Measurements from ENCODE around the gene PCAT6. TPM values are rescaled to one million over a fixed set of nuclear protein-coding genes. Genes with fewer than 3 reads are reported as not detected.

PCAT6 gene
- total and polyA plus RNA-seq, 9 donors: 0.22 to 2.8 (median 2.3) TPM

- under 1% methylated on average over 22 of the region's 51 CpGs for WGBS (ENCODE audit: insufficient coverage)
- H3K4me1 ChIP-seq (ENCODE audit: control insufficient read depth, insufficient read depth, low read length): peaks cover 19% of the 10 kb centered on the region
- peak overlapping the region; percentile 77 for H3K27ac ChIP-seq (ENCODE audit: low read length)
- H3K36me3 ChIP-seq (ENCODE audit: control insufficient read depth, insufficient read depth, low read length): no peaks in the 10 kb centered on the region
- DNase-seq: peak; percentile 43
- peak overlapping the region; percentile 83 for H3K4me3 ChIP-seq (ENCODE audit: low read length)
- H3K9me3 ChIP-seq (replicated peaks; ENCODE audit: control insufficient read depth, low read depth, low read length): no peaks in the 10 kb centered on the region
- peaks cover 5% of the 10 kb centered on the region for H3K27me3 ChIP-seq (ENCODE audit: control insufficient read depth, insufficient read depth, low read length)
These were observed 3.8 kb upstream of the PCAT6 start for GRCh38 chr1:202806845-202807450.

GRCh38 chr1:202807451-202807925, 3.3 kb upstream of the PCAT6 start:
- peak overlapping the region; percentile 83 for H3K4me3 ChIP-seq (ENCODE audit: low read length)
- H3K27ac ChIP-seq (ENCODE audit: low read length): peak overlapping the region; percentile 77
- DNase-seq: peak; percentile 59
- H3K36me3 ChIP-seq (ENCODE audit: control insufficient read depth, insufficient read depth, low read length): no peaks in the 10 kb centered on the region
- under 1% methylated on average over 33 of the region's 45 CpGs for WGBS (ENCODE audit: insufficient coverage)
- H3K9me3 ChIP-seq (replicated peaks; ENCODE audit: control insufficient read depth, low read depth, low read length): no peaks in the 10 kb centered on the region
- H3K4me1 ChIP-seq (ENCODE audit: control insufficient read depth, insufficient read depth, low read length): peaks cover 23% of the 10 kb centered on the region
- peaks cover 5% of the 10 kb centered on the region for H3K27me3 ChIP-seq (ENCODE audit: control insufficient read depth, insufficient read depth, low read length)

DNA sequence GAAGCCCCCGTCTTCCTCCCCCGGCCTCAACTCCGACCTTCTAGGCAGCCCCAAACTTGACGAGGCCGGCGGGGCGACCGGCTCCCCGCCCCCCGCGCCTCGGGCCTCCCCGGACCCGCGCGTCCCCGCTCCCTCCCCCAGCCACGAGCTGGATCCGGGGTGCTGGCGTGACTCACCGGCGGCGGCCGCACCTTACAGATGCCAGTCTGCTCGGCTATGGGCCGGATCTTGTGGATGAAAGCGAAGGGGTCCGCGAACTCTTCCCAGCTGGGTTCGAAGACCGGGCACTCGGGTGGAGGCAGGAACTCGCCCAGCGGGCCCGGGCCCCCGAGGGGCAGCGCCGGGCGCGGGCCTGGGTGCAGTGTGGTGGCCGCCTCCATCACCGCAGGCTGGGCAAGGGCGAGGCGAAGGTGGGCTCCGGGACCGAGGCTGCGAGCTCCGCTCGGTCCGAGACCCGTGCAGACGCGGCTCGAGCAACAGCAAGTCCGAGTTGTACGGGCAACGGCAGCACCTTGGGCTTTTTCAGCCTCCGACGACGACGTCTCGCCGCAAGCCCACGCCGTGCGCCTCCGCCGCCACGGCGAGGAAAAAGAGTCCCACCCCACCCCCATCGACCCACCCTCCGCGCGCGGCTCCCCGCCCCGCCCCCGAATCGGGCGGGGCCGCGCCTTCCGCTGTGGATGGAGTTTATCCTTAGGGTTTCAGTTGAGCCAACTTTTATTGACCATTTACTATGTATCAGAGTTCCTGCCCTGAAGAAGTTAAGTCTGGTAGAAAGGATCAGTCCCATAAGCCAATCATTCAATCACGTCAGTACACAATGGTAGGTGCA, 2.6 kb upstream of the PCAT6 start, which contains the start of gene KDM5B:
TSS of gene KDM5B (minus strand) at position 496 of the 832 bp plus-strand sequence. CDS start at position 380, 116 bp downstream.
- peaks cover 23% of the 10 kb centered on the region for H3K4me1 ChIP-seq (ENCODE audit: control insufficient read depth, insufficient read depth, low read length)
- WGBS (ENCODE audit: insufficient coverage): 0% methylated on average over 66 of the region's 84 CpGs

DNA sequence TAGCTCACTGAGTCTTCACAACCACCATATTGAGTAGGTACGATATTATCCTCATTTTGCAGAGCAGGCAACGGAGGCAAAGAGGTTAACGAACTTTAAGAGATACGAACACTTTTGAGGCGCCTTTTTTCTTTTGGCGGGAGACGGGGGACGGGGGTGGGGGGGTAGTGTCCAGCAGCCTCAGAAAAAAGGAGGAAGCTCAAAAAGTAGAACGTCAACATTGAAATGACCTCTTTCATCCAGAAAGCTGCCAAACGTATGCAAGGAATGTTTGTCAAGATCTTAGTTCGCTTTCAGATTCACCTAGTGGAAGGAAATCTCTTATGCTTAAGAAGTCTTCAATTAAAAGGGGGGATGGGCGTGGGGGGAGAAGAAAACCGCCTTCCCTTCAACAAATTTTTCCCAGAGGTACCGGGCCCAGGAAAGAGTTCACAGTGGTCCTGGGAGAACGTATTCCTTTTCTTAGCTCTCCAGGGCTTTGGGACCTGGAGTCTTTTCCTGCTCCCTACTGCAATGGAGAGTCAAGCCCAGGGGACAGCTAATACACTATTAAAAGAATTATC, 1.1 kb upstream of the PCAT6 start:
- Histone ChIP-seq H3K4me3 (ENCODE audit: low read length) (no peak overlapping the region), H3K36me3 (ENCODE audit: control insufficient read depth, insufficient read depth, low read length) (no peaks in the 10 kb centered on the region), H3K27ac (ENCODE audit: low read length) (no peak overlapping the region), H3K27me3 (ENCODE audit: control insufficient read depth, insufficient read depth, low read length) (peaks cover 5% of the 10 kb centered on the region), H3K9me3 (replicated peaks; ENCODE audit: control insufficient read depth, low read depth, low read length) (no peaks in the 10 kb centered on the region), H3K4me1 (ENCODE audit: control insufficient read depth, insufficient read depth, low read length) (peaks cover 23% of the 10 kb centered on the region)
- no peak for DNase-seq
- 30% methylated on average over 2 of the region's 15 CpGs for WGBS (ENCODE audit: insufficient coverage)

More for the DNA sequence above, 2.6 kb upstream of the PCAT6 start, which contains the start of gene KDM5B:
- H3K27ac ChIP-seq (ENCODE audit: low read length): peak within 1 kb of the TSS; percentile 77
- H3K36me3 ChIP-seq (ENCODE audit: control insufficient read depth, insufficient read depth, low read length): no peaks in the 10 kb centered on the region
- H3K4me3 ChIP-seq (ENCODE audit: low read length): peak within 1 kb of the TSS; percentile 83
- peak; percentile 88 for DNase-seq
- H3K9me3 ChIP-seq (replicated peaks; ENCODE audit: control insufficient read depth, low read depth, low read length): no peaks in the 10 kb centered on the region
- peaks cover 5% of the 10 kb centered on the region for H3K27me3 ChIP-seq (ENCODE audit: control insufficient read depth, insufficient read depth, low read length)

GRCh38 chr1:202810193-202810614, 550 bp upstream of the PCAT6 start:
- peak overlapping the region; percentile 66 for H3K4me3 ChIP-seq (ENCODE audit: low read length)
- DNase-seq: no peak
- peaks cover 23% of the 10 kb centered on the region for H3K4me1 ChIP-seq (ENCODE audit: control insufficient read depth, insufficient read depth, low read length)
- H3K9me3 ChIP-seq (replicated peaks; ENCODE audit: control insufficient read depth, low read depth, low read length): no peaks in the 10 kb centered on the region
- WGBS (ENCODE audit: insufficient coverage): no CpG with 5 or more reads among the region's 13 CpGs
- H3K27me3 ChIP-seq (ENCODE audit: control insufficient read depth, insufficient read depth, low read length): peaks cover 5% of the 10 kb centered on the region
- no peaks in the 10 kb centered on the region for H3K36me3 ChIP-seq (ENCODE audit: control insufficient read depth, insufficient read depth, low read length)
- H3K27ac ChIP-seq (ENCODE audit: low read length): peak overlapping the region; percentile 93

GRCh38 chr1:202811296-202812175, 782 bp downstream of the PCAT6 start:
- Histone ChIP-seq H3K9me3 (replicated peaks; ENCODE audit: control insufficient read depth, low read depth, low read length) (no peaks in the 10 kb centered on the region), H3K27me3 (ENCODE audit: control insufficient read depth, insufficient read depth, low read length) (peaks cover 5% of the 10 kb centered on the region), H3K36me3 (ENCODE audit: control insufficient read depth, insufficient read depth, low read length) (no peaks in the 10 kb centered on the region), H3K4me3 (ENCODE audit: low read length) (peak overlapping the region; percentile 66), H3K4me1 (ENCODE audit: control insufficient read depth, insufficient read depth, low read length) (peaks cover 19% of the 10 kb centered on the region), H3K27ac (ENCODE audit: low read length) (peak overlapping the region; percentile 93)
- WGBS (ENCODE audit: insufficient coverage): under 1% methylated on average over 38 of the region's 43 CpGs
- peak; percentile 45 for DNase-seq

- Histone ChIP-seq H3K4me1 (ENCODE audit: control insufficient read depth, insufficient read depth, low read length) (peaks cover 19% of the 10 kb centered on the region), H3K27ac (ENCODE audit: low read length) (no peak overlapping the region), H3K36me3 (ENCODE audit: control insufficient read depth, insufficient read depth, low read length) (no peaks in the 10 kb centered on the region), H3K4me3 (ENCODE audit: low read length) (no peak overlapping the region), H3K27me3 (ENCODE audit: control insufficient read depth, insufficient read depth, low read length) (peaks cover 5% of the 10 kb centered on the region), H3K9me3 (replicated peaks; ENCODE audit: control insufficient read depth, low read depth, low read length) (no peaks in the 10 kb centered on the region)
- 53% methylated on average over 7 of the region's 9 CpGs for WGBS (ENCODE audit: insufficient coverage)
- DNase-seq: no peak
These were observed 1.6 kb downstream of the PCAT6 start for GRCh38 chr1:202812176-202813026.

- WGBS (ENCODE audit: insufficient coverage): 74% methylated on average over 8 of the region's 10 CpGs
- no peaks in the 10 kb centered on the region for H3K36me3 ChIP-seq (ENCODE audit: control insufficient read depth, insufficient read depth, low read length)
These were observed 4.4 kb downstream of the PCAT6 start for GRCh38 chr1:202815120-202815519.

GRCh38 chr1:202818819-202819218, 8.1 kb downstream of the PCAT6 start:
- no peaks in the 10 kb centered on the region for H3K4me1 ChIP-seq (ENCODE audit: control insufficient read depth, insufficient read depth, low read length)
- H3K36me3 ChIP-seq (ENCODE audit: control insufficient read depth, insufficient read depth, low read length): no peaks in the 10 kb centered on the region
- H3K9me3 ChIP-seq (replicated peaks; ENCODE audit: control insufficient read depth, low read depth, low read length): no peaks in the 10 kb centered on the region
- DNase-seq: no peak
- peaks cover 3% of the 10 kb centered on the region for H3K27me3 ChIP-seq (ENCODE audit: control insufficient read depth, insufficient read depth, low read length)
- no CpG with 5 or more reads among the region's 1 CpG for WGBS (ENCODE audit: insufficient coverage)
- H3K4me3 ChIP-seq (ENCODE audit: low read length): no peak overlapping the region
- no peak overlapping the region for H3K27ac ChIP-seq (ENCODE audit: low read length)

More at GRCh38 chr1:202815120-202815519, 4.4 kb downstream of the PCAT6 start:
- DNase-seq: no peak
- H3K4me1 ChIP-seq (ENCODE audit: control insufficient read depth, insufficient read depth, low read length): peaks cover 14% of the 10 kb centered on the region
- no peak overlapping the region for H3K4me3 ChIP-seq (ENCODE audit: low read length)
- no peaks in the 10 kb centered on the region for H3K9me3 ChIP-seq (replicated peaks; ENCODE audit: control insufficient read depth, low read depth, low read length)
- no peak overlapping the region for H3K27ac ChIP-seq (ENCODE audit: low read length)
- H3K27me3 ChIP-seq (ENCODE audit: control insufficient read depth, insufficient read depth, low read length): peaks cover 5% of the 10 kb centered on the region
